ENCODE data around the gene HSPA4. TPM values are rescaled to one million over a fixed set of nuclear protein-coding genes. Genes with fewer than 3 reads are reported as not detected.
A peak's percentile ranks its signal among the peaks of the same experiment; 100 is the strongest.
"Not testable (repeated sequence)": the region's sequence is repeated elsewhere in the genome, so short reads cannot be mapped to it uniquely, and the experiment has no call there.

The HSPA4 gene
- total and polyA plus RNA-seq, 2 experiments from 2014 or later = 101 to 111 TPM

DNA sequence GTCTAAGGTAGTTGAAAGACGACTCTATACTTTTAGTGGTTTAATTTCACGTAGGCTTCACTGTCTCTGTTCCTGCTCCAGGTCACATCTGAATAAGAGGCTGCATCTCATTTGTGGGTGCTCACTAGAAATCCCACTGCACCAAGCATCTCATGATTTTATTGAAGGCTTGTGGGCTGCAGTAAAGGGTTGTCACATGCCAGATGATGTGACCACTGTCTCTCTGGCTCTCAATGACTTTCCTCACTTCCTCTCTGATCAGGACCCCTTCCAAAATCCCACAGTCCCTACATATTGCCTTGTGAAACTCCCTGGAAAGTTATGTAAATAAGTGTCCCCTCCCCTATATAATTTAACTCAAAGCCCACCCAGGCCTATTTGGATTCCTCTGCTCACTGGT lies 16.6 kb upstream of the HSPA4 start:
- Histone ChIP-seq H3K27ac (no peak overlapping the region), H3K79me2 (ENCODE audit: insufficient read depth) (no peaks in the 10 kb centered on the region), H3F3A (ENCODE audit: insufficient read depth) (no peaks in the 10 kb centered on the region), H3K9me3 (ENCODE audit: low read depth) (no peaks in the 10 kb centered on the region), H3K27me3 (replicated peaks; ENCODE audit: insufficient read depth) (no peaks in the 10 kb centered on the region), H3K4me3 (no peak overlapping the region), H3K36me3 (ENCODE audit: low read depth) (no peaks in the 10 kb centered on the region), H4K20me1 (ENCODE audit: insufficient read depth) (no peaks in the 10 kb centered on the region), H3K9ac (no peak overlapping the region), H3K9me2 (ENCODE audit: insufficient read depth) (no peaks in the 10 kb centered on the region), H3K4me1 (ENCODE audit: insufficient read depth) (no peaks in the 10 kb centered on the region), H3K4me2 (ENCODE audit: unreplicated experiment) (no peak overlapping the region), H2AFZ (no peak overlapping the region)
- 69 to 71% methylated on average over 2 of the region's 2 CpGs for WGBS, 2 experiments (ENCODE audit: low coverage in 1 of 2, low lambda C conversion rate in 2 of 2, missing lambda C conversion rate in 2 of 2)
- TF ChIP-seq EZH2phosphoT487 (IDR thresholded peaks at IDR 0.05; ENCODE audit: insufficient read depth, low read depth) (no peak), EZH2 (IDR thresholded peaks at IDR 0.05; ENCODE audit: insufficient read depth, poor library complexity, severe bottlenecking) (no peak)
- DNase-seq = no peak
- in situ Hi-C loops (cut with MboI) = no loop called here

DNA sequence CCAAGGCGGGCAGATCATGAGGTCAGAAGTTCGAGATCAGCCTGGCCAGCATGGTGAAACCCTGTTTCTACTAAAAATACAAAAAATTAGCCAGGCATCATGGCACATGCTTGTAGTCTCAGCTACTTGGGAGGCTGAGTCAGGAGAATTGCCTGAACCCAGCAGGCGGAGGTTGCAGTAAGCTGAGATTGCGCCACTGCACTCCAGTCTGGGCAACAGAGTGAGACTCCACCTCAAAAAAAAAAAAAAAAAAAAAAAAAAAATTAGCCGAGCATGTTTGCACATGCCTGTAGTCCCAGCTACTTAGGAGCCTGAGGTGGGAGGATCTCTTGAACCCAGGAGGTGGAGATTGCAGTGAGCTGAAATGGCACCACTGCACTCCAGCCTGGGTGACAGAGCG lies 15.1 kb upstream of the HSPA4 start:
- H3K9me2 ChIP-seq (ENCODE audit: insufficient read depth); DNase-seq; in situ Hi-C loops (cut with MboI); H3K4me3 ChIP-seq; H3K79me2 ChIP-seq (ENCODE audit: insufficient read depth); H3K27ac ChIP-seq; H3K27me3 ChIP-seq (replicated peaks; ENCODE audit: insufficient read depth); H3K36me3 ChIP-seq (ENCODE audit: low read depth); H3K4me1 ChIP-seq (ENCODE audit: insufficient read depth); H3F3A ChIP-seq (ENCODE audit: insufficient read depth); H3K9me3 ChIP-seq (ENCODE audit: low read depth); H2AFZ ChIP-seq; H4K20me1 ChIP-seq (ENCODE audit: insufficient read depth); H3K9ac ChIP-seq; H3K4me2 ChIP-seq (ENCODE audit: unreplicated experiment): not testable (repeated sequence)
- WGBS, 2 experiments (ENCODE audit: low coverage in 1 of 2, low lambda C conversion rate in 2 of 2, missing lambda C conversion rate in 2 of 2) = 77 to 79% methylated on average over 6 of the region's 6 CpGs

DNA sequence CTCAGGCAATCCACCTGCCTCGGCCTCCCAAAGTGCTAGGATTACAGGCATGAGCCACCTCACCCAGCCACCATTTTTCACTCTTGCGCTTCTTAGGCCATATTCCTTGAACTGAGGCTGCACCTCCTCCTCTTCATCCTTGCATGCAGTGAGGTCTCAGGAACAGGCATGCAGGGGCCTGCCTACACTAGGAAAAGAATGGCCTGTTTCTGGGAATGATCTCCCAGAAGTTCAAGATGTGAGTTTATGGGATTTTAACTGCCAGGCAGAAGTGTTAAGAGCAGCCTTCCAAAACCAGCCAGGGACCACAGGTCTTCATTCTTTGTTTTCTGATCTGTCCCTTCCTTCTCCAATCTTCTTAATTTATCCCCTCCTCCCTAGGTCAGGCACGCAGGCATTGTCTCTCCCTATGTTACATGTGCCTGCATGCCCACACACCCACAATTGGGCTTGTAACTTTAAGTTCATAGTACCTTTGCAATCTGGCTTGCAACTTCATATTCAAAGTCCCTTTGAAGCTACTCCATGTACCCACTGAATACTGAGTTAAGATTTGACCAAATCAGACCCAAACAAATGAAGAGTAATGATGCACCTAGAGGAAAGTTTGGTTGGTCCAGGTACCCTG lies 10.5 kb upstream of the HSPA4 start:
- no peak overlapping the region for H3K9ac ChIP-seq
- no peak overlapping the region for H2AFZ ChIP-seq
- no peaks in the 10 kb centered on the region; the same call in 1 of the 2 replicates for H3F3A ChIP-seq (ENCODE audit: insufficient read depth)
- TF ChIP-seq EZH2phosphoT487 (IDR thresholded peaks at IDR 0.05; ENCODE audit: insufficient read depth, low read depth) (no peak), EZH2 (IDR thresholded peaks at IDR 0.05; ENCODE audit: insufficient read depth, poor library complexity, severe bottlenecking) (no peak)
- H3K4me2 ChIP-seq (ENCODE audit: unreplicated experiment) = no peak overlapping the region
- H3K9me2 ChIP-seq (ENCODE audit: insufficient read depth) = no peaks in the 10 kb centered on the region
- in situ Hi-C loops (cut with MboI) = no loop called here
- H3K4me3 ChIP-seq = no peak overlapping the region
- H3K36me3 ChIP-seq (ENCODE audit: low read depth) = no peaks in the 10 kb centered on the region
- no peaks in the 10 kb centered on the region for H3K27me3 ChIP-seq (replicated peaks; ENCODE audit: insufficient read depth)
- no peak for DNase-seq
- H3K79me2 ChIP-seq (ENCODE audit: insufficient read depth) = no peaks in the 10 kb centered on the region
- H4K20me1 ChIP-seq (ENCODE audit: insufficient read depth) = no peaks in the 10 kb centered on the region
- no peak overlapping the region for H3K27ac ChIP-seq
- 88 to 95% methylated on average over 3 of the region's 3 CpGs for WGBS, 2 experiments (ENCODE audit: low coverage in 1 of 2, low lambda C conversion rate in 2 of 2, missing lambda C conversion rate in 2 of 2)
- H3K4me1 ChIP-seq (ENCODE audit: insufficient read depth) = no peaks in the 10 kb centered on the region
- no peaks in the 10 kb centered on the region for H3K9me3 ChIP-seq (ENCODE audit: low read depth)

DNA sequence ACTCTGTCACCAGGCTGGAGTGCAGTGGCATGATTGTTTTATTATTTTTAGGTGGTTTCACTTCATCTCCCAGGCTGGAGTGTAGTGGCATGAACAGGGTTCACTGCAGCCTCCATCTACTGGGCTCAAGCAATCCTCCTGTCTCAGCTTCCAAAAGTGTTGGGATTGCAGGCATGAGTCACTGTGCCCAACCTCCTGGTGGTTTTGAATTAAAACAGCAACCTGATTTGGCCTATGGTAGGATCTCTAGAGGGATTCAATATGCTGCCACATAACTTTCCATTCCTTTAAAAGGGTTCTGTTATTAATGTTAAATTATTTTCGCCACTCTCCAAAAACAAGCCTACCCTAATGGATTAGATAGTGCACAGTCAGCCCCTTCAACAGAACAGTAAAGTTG lies 9.9 kb upstream of the HSPA4 start:
- Histone ChIP-seq H3K79me2 (ENCODE audit: insufficient read depth) (no peaks in the 10 kb centered on the region), H3K27ac (no peak overlapping the region), H3K4me3 (no peak overlapping the region), H4K20me1 (ENCODE audit: insufficient read depth) (no peaks in the 10 kb centered on the region), H3K4me2 (ENCODE audit: unreplicated experiment) (no peak overlapping the region), H3F3A (ENCODE audit: insufficient read depth) (no peaks in the 10 kb centered on the region; the same call in 1 of the 2 replicates), H3K9me2 (ENCODE audit: insufficient read depth) (no peaks in the 10 kb centered on the region), H3K36me3 (ENCODE audit: low read depth) (no peaks in the 10 kb centered on the region), H3K9ac (no peak overlapping the region), H2AFZ (no peak overlapping the region), H3K4me1 (ENCODE audit: insufficient read depth) (no peaks in the 10 kb centered on the region), H3K9me3 (ENCODE audit: low read depth) (no peaks in the 10 kb centered on the region), H3K27me3 (replicated peaks; ENCODE audit: insufficient read depth) (no peaks in the 10 kb centered on the region)
- in situ Hi-C loops (cut with MboI) = no loop called here
- DNase-seq = peak; percentile 58
- 88 to 92% methylated on average over 1 of the region's 1 CpG for WGBS, 2 experiments (ENCODE audit: low coverage in 1 of 2, low lambda C conversion rate in 2 of 2, missing lambda C conversion rate in 2 of 2)
- TF ChIP-seq EZH2phosphoT487 (IDR thresholded peaks at IDR 0.05; ENCODE audit: insufficient read depth, low read depth) (no peak), EZH2 (IDR thresholded peaks at IDR 0.05; ENCODE audit: insufficient read depth, poor library complexity, severe bottlenecking) (no peak)

DNA sequence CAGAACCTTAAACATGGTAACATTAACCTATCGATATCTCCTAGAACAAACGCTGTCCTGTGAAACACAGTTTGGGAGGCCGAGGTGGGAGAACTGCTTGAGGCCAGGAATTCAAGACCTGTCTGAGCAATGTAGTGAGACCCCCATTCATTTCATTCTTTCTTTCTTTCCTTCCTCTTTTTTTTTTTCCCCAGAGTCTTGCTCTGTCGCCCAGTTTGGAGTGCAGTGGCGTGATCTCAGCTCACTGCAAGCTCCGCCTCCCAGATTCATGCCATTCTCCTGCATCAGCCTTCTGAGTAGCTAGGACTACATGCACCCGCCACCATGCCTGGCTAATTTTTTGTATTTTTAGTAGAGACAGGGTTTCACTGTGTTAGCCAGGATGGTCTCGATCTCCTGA lies 5.3 kb upstream of the HSPA4 start:
- H3K79me2 ChIP-seq (ENCODE audit: insufficient read depth); H3K9me2 ChIP-seq (ENCODE audit: insufficient read depth); H3K4me3 ChIP-seq; H3K9ac ChIP-seq; H4K20me1 ChIP-seq (ENCODE audit: insufficient read depth); in situ Hi-C loops (cut with MboI); DNase-seq; H3K4me2 ChIP-seq (ENCODE audit: unreplicated experiment); H3K36me3 ChIP-seq (ENCODE audit: low read depth); H3K27me3 ChIP-seq (replicated peaks; ENCODE audit: insufficient read depth); H3K27ac ChIP-seq; H3K9me3 ChIP-seq (ENCODE audit: low read depth): not testable (repeated sequence)
- peaks cover 15% of the 10 kb centered on the region for H3K4me1 ChIP-seq (ENCODE audit: insufficient read depth)
- H3F3A ChIP-seq (ENCODE audit: insufficient read depth) = peaks cover 25% of the 10 kb centered on the region
- WGBS, 2 experiments (ENCODE audit: low coverage in 1 of 2, low lambda C conversion rate in 2 of 2, missing lambda C conversion rate in 2 of 2) = 82 to 89% methylated on average over 8 of the region's 8 CpGs
- 0 out of 2 replicates have a peak overlapping the region, but pooled peaks have one; percentile 30 for H2AFZ ChIP-seq
